Measurements from ENCODE around the gene TXNDC12.
"Not testable (repeated sequence)": the region's sequence is repeated elsewhere in the genome, so short reads cannot be mapped to it uniquely, and the experiment has no call there.

The TXNDC12 gene

DNA sequence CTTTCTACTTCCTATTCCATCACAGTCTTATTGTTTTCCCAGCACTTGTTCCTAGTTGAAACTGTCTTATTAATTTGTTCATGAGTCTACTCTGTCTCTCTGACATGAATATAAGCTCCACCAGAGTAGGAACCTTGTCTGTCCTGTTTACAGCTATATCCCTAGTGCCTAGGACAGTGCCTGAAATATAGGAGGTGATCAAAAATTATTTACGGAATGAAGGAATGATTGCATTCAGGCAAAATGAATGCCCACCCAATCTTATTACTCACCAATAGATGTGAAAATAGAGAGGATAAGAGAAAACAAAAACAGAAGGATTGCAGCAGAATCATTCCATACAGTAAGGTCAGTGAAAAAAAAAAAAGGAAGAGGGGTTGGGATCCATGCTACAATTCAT is 1.1 kb downstream of the TXNDC12 start:
- no peak for DNase-seq (ENCODE audit: extremely low read depth in 1 of 2, low read depth in 1 of 2)

DNA sequence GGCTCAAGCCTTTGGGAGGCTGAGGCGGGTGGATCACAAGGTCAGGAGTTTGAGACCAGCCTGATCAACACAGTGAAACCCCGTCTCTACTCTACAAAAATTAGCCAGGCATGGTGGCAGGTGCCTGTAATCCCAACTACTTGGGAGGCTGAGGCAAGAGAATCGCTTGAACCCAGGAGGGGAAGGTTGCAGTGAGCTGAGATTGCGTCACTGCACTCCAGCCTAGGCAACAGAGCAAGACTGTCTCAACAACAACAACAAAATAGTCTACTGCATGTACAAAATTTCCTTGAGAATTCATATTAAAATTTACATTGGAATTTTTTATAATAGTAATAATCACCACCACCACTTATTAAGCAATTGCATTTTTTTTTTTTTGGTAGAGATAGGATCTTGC is 5.7 kb downstream of the TXNDC12 start:
- DNase-seq (ENCODE audit: extremely low read depth in 1 of 2, low read depth in 1 of 2): not testable (repeated sequence)

DNA sequence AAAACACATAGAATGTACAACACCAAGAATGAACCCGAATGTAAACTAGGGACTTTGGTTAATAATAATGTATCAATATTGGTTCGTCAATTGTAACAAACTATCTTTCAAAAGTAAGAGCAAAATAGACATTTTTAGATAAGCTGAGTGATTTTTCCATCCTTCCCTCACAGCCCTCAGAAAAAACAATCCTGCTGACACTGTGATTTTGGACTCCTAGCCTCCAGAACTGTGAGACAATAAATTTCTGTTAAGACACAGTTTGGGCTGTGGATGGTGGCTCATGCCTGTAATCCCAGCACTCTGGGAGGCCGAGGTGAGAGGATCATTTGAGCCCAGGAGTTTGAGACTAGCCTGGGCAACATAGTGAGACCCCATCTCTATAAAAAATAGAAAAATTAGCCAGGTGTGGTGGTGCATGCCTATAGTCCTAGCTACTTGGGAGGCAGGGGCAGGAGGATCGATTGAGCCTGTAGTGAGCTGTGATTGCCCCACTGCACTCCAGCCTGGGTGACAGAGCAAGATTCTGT is 9.3 kb downstream of the TXNDC12 start:
- DNase-seq (ENCODE audit: extremely low read depth in 1 of 2, low read depth in 1 of 2): not testable (repeated sequence)

DNA sequence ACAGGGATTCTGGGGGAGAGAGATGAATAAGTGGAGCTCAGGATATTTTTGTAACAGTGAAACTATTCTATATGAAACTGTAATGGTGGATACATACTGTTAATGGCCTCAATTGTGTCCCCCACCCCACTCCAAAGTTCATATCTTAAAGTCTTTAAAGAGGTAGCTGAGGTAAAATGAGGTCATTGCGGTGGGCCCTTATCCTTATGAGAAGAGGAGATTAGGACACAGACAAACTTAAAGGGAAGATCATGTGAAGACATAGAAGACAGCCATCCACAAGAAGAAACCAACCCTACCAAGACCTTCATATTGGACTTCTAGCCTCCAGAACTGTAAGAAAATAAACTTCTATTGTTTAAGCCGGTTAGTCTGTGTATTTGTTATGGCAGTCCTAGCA is 9.8 kb downstream of the TXNDC12 start:
- no peak for DNase-seq (ENCODE audit: extremely low read depth in 1 of 2, low read depth in 1 of 2)

DNA sequence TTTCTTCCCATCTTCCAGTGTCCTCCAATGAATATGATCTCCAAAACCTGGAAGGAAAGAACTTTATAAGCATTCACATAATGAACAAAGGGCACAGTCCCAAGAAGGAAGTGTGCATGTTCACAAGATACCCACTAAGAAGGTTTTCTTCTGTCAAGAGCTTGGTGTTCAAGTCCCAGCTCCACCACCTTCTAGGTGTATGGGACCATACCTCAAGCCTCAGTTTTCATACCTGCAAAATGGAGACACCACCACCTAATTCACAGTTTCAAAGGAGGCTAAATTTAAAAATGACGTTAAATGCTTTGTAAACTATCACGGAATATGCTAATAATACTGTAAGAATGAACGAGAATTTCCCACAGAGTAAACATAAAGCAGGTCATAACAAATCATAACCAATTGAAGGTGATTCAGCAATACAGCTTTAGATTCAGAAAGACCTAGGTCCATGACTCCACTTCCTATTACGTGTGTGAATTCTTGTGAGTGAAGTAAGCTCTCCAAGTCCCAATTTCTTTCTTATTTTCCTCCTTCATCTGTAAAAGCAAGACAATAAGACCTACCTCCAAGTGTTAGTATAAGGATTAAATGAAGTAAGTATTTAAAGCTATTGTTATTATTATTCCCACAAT is 13.3 kb downstream of the TXNDC12 start:
- no peak for DNase-seq (ENCODE audit: extremely low read depth in 1 of 2, low read depth in 1 of 2)

DNA sequence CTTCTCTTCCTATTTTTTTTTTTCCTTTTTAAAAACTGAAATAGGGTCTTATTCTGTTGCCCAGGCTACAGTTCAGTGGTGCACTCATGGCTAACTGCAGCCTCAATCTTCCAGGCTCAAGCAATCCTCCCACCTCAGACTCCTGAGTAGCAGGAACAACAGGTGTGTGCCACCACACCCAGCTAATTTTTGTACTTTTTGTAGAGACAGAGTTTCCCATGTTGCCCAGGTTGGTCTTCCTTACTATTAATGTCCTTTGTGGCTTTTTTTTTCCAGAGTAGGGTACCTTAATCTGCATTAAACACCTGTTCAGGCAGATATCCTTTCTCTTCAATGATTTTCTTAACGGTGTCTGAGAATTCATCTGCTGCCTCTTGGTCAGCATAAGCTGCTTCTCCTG is 17.1 kb downstream of the TXNDC12 start:
- DNase-seq (ENCODE audit: extremely low read depth in 1 of 2, low read depth in 1 of 2): no peak

DNA sequence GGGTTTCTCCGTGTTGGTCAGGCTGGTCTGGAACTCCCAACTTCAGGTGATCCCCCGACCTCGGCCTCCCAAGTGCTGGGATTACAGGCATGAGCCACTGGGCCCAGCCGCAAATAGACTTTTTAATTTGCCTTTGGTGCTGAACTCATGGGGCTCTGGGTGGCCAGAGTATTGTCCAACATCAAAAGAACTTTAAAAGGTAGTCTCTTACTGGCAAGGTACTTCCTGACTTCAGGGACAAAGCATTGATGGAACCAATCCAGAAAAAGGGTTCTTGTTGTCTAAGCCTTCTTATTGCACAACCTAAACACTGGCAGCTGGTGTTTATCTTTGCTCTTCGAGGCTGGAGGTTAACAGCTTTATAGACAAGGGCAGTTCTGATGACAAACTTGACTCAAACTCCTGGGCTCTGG is 17.6 kb downstream of the TXNDC12 start:
- no peak for DNase-seq (ENCODE audit: extremely low read depth in 1 of 2, low read depth in 1 of 2)

DNA sequence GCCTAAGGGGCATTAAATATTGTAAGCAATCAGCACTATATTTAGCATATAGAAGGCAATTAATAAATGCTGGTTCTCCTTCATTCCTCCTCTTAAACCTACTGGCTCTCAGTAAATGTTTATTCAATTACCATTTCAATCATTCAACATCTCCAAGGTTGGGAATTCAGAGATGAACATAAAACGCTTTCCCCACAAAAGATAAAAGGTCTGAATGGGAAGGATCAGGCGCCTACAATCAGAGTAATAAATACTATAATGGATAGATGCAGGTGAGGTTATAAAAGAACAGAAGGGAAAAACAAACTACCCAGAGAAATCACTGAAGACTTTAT is 21.0 kb downstream of the TXNDC12 start:
- DNase-seq (ENCODE audit: extremely low read depth in 1 of 2, low read depth in 1 of 2): no peak

DNA sequence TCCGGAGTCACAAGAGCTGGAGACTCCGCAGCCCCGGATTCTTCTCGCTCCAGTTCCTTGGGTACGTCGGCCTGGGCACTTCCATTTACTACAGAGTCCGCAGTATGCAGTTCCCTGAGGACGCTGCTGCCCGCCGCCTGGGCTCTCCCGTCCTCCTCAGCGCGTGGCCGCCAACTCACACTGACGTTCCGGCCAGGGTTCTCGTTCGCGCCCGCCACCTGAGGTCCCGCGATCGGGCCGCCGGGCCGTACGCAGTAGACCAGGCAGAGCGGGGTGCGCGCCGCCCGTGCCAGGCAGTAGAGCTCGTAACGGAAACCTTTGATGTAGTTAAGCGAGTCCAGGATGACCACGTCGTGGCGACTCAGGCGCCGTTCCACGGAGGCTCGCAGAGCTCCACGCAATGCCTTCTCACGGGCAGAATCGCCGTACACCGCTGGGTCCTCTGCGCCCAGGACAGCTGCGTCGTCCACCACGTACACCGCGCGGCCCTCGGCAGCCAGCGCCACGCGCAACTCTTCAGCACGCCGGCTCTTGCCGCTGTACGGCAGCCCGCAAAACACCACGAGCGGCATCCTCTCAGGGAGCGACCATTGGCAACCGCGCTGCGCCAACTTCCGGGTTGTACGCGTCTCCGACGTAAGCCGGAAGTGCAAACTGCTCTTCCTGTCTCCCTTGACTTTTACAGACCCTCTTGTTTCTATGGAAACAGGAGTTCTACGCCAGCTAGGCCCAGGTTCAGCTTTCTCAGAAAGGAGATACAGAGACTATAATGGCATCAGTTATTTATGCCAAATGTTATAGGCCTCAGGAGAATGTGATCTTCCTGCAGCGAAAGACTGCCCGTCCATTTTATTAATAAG is 21.6 kb downstream of the TXNDC12 start, which contains the start of gene KTI12:
Gene KTI12, minus strand, starts transcription at position 621 of the 860 bp plus-strand sequence. Its CDS starts 49 bp downstream, at position 572.
- DNase-seq (ENCODE audit: extremely low read depth in 1 of 2, low read depth in 1 of 2): peak; percentile 77 to 80

DNA sequence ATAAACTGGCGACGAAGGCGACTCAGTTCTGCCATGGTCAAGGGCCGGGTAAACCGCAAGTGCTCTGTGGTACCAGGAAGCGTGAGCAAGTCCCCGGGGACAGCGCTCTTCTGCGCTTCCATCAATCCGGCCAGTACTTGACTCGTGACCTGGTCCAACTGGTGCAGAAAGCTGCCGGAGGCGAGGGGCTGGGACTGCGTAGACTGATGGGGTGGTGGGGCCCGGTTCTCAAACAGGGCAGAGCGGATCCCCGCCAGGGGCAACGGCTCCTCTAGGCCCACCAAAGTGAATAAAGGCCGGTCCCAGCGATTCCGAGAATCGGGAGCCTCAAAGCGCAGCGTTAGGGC is 22.2 kb downstream of the TXNDC12 start:
- DNase-seq (ENCODE audit: extremely low read depth in 1 of 2, low read depth in 1 of 2): no peak

DNA sequence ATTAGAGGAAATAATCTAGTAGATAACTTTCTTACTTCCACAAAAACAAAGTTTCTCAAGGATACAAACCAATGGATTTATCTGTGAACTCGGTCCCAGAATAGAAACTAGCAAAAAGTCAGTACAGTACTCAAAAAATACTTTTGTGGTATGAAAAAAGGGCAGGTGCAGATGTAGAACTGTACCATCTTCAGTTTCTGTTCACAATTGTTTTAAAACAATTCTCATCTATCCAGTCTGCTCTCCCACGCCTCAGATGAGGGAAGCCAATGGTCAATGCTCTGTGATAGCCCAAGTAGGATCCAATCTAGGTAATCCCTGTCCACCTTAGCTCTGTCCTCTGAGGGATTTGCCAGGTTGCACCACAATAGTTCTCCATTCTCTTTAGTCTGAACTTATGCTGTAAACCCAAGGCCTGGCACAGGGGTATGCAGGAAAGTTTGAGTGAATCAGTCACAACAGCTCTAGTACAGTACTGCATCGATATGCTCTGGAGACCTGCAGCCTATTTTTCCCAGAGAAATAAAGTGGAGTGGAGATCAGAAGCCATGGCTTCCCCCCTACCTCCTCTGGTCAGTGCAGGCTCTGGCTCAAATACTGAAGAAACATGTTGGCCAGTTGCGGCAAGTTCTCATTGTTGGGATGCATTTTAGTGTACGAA is 22.7 kb downstream of the TXNDC12 start:
- no peak for DNase-seq (ENCODE audit: extremely low read depth in 1 of 2, low read depth in 1 of 2)

DNA sequence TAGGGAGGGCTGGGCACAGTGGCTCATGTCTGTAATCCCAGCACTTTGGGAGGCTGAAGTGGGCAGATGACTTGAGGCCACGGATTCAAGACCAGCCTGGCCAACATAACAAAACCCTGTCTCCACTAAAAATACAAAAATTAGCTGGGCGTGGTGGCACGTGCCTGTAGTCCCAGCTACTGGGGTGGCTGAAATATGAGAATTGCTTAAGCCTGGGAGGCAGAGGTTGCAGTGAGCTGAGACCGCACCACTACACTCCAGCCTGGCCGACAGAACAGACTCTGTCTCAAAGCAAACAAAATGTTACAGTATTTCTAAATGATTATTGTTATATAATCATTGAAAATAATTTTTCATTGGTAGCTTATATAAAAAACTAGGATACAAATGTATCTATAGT is 26.2 kb downstream of the TXNDC12 start:
- DNase-seq (ENCODE audit: extremely low read depth in 1 of 2, low read depth in 1 of 2): not testable (repeated sequence)

DNA sequence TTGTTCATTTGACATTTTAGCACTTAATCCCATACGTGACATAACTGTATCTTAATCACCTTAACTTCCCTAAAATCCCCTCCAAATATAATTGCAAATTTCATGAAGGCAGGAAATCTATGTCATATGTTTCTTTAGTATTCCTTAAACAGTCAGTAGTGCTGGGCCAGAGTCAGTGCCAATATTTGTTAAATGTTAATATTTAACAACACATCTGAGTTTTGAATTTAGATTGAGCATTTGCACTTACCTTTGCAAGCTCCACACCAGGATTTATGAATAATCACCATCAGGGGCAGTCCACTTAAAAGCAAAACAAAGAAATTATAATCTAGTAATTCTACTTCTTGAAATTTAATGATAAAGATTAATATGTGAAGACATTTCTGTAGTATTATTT is 26.7 kb downstream of the TXNDC12 start:
- no peak for DNase-seq (ENCODE audit: extremely low read depth in 1 of 2, low read depth in 1 of 2)

DNA sequence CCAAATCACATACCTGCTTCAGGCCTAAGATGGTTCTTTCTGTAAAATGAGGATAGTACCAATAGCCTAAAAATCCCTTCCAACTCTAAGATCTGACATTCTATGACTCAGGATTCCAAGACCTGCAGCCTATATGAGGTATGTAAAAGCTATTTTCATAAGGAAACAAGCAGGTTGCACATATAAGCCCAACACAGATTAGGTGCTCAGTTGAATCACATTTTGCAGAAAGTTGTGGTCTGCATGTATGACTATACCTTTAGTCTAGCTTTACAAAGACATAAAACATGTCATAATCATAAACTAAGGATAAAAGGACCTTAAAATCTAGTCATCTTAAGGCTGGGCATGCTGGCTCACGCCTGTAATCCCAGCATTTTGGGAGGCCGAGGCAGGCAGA is 28.7 kb downstream of the TXNDC12 start:
- no peak for DNase-seq (ENCODE audit: extremely low read depth in 1 of 2, low read depth in 1 of 2)

DNA sequence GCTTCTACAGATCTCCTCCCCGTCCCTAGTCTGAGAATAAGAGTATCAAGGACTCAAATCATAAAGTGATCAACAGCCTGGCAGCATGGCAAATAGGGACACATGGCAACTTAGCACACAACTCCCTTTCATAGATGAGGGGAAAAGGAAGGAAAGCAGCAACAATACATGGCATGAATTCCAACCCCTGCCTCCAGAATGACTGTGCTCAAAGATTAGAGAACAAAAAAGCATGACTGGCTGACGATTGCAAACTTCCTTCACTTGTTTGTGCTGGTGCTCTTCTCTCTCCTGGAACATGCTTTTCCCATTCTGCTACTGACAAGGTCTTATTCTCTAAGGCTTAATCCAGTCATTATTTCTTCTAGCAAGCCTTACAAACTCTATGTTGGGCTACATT is 32.9 kb downstream of the TXNDC12 start:
- DNase-seq (ENCODE audit: extremely low read depth in 1 of 2, low read depth in 1 of 2): no peak

DNA sequence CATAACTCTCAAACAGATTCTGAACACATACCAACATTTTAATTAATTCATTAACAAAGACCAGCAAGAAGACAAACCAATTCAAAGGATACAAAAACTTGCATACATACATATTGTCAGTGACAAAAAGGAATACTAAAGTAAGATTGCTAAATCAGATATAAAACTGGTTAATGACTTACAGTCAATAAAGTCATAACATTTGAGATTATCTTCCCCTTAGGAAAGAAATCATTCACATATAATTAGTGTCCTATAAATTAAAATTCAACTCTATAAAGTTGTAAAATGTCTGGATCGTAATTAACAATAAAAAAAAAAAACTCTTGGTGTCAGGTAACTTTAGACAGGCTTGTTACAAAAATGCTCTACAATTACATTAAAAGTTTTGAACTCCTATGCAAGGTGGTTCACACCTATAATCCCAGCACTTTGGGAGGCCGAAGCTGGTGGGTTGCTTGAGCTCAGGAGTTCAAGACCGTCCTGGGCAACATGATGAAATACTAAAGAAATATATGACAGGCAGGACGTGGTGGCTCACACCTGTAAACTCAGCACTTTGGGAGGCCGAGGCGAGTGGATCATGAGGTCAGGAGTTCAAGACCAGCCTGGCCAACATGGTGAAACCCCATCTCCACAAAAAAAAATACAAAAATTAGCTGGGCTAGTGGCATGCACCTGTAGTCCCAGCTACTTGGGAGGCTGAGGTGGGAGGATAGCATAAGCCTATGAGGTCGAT is 46.8 kb downstream of the TXNDC12 start:
- DNase-seq (ENCODE audit: extremely low read depth in 1 of 2, low read depth in 1 of 2): no peak

DNA sequence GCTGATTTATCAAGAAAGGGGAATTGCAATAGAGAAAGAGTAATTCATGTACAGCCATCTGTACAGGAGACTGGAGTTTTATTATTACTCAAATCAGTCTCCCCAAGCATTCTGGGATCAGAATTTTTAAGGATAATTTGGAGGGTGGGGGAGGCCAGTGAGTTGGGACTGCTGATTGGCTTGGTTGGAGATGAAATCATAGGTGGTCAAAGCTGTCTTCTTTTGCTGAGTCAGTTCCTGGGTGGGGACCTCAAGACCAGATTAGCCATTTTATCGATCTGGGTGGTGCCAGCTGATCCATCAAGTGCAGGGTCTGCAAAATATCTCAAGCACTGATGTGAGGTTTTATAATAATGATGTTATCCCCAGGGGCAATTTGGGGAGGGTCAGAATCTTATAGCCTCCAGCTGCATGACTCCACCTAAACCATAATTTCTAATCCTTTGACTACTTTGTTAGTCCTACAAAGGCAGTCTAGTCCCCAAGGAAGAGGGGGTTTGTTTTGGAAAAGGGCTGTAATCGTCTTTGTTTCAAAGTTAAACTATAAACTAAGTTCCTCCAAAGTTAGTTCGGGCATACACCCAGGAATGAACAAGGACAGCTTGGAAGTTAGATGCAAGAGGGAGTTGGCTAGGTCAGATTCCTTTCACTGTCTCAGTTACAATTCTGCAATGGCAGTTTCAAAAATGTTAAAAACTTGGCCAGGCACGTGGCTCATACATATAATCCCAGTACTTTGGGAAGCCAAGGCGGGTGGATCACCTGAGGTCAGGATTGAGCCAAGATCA is 47.6 kb downstream of the TXNDC12 start:
- DNase-seq (ENCODE audit: extremely low read depth in 1 of 2, low read depth in 1 of 2): no peak

DNA sequence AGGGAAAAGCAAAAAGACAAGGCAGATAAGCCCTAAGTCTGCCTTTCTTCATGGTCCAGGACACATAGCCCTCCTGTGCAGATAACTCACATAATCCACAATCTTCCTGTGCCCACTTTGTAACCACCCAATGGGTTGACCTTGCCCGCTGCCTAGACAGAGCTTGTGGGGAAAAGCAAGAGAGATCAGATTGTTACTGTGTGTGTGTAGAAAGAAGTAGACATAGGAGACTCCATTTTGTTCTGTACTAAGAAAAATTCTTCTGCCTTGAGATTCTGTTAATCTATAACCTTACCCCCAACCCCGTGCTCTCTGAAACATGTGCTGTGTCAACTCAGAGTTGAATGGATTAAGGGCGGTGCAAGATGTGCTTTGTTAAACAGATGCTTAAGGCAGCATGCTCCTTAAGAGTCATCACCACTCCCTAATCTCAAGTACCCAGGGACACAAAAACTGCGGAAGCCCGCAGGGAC is 48.9 kb downstream of the TXNDC12 start:
- DNase-seq (ENCODE audit: extremely low read depth in 1 of 2, low read depth in 1 of 2): not testable (repeated sequence)

DNA sequence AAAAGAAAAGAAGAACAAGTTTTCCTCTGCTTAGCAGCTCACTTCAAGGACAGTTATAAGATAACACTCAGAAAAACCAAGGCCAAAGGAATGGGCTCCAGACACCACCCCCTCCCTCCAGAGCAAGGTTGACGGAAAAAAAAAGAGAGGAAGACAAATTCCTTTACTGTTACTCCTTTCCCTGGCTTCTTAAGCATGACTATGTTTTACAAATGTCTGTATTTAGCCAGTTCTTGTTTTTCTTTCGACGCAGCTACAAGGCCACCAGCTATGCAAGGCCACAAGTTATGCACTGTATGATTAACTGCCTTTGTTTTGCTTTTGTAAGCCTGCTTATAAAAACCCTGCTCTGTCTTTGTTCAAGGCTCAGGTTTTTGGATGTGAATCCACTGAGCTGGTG is 49.4 kb downstream of the TXNDC12 start:
- not testable (repeated sequence) for DNase-seq (ENCODE audit: extremely low read depth in 1 of 2, low read depth in 1 of 2)

DNA sequence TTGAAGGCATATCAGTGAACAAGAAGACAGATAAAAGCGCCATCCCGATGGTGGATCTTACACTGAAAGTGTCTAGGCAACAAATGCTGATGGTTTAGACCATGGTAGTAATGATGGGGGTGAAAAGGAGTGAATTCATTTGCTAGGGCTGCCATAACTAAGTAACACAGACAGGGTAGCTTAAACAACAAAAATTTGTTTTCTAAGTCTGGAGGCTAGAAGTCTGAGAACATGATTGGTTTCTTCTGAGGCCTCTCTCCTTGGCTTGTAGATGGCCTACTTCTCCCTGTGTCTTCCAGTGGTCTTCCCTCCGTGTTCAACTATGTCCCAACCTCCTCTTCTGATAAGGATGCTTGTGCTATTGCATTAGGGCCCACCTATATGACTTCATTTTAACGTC is 51.1 kb downstream of the TXNDC12 start:
- no peak for DNase-seq (ENCODE audit: extremely low read depth in 1 of 2, low read depth in 1 of 2)

Data from activated CD8-positive, alpha-beta memory T cell treated with anti-CD3 and anti-CD28 coated beads for 1 hour (primary cell).